NB4 (cell line): Measurements from ENCODE around the gene FKBP5.

Experiments used
- MYC ChIP-seq: IDR thresholded peaks from 2 replicates; pipeline ENCODE4 v1.6.1; 2011; ENCODE audit warnings: low read depth, low read length
- POLR2A ChIP-seq: IDR thresholded peaks from 2 replicates; pipeline ENCODE4 v1.6.1; 2011; ENCODE audit warnings: mild to moderate bottlenecking; ENCODE audit not compliant: insufficient read length; ENCODE audit errors: extremely low read depth
- TF ChIP-seq, protein P1 (sequence below): IDR thresholded peaks from one replicate; pipeline ENCODE4 v1.5.1; 2012; ENCODE audit warnings: low read depth, low read length
- TF ChIP-seq, protein P2 (sequence below): IDR thresholded peaks from 2 replicates; pipeline ENCODE4 v1.6.1; 2011; ENCODE audit warnings: low read depth, low read length

DNA sequence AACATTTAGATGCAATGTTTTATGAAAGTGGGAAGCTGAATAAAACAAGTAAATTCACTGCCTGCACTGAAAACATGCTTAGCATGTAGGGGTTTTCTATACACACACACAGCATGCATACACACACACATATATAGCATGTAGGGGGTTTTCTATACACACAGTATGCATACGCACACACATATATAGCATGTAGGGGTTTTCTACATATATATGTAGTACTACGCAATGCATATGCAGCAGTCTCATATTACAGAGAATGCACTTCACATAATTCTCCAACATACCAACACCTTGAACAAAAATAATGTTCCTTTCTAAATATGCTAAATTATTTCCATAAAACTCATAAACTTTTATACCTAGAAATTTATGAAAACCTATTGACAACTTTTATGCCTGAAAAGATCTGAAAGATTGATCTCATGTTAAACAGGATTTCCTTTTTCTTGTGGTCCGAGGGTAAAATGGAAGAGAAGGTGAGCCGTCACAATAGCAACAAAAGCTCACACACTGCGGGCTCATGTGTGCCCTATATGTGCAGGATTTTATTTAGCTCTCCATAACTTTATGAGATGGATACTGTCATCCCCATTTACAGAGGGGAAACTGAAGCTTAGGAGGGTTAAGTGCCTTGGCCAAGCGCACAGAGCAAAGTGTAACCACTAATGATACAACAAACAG is 94.1 kb downstream of the FKBP5 start:
- TF ChIP-seq POLR2A (no peak), MYC (no peak)
- TF ChIP-seq, protein P1, sequence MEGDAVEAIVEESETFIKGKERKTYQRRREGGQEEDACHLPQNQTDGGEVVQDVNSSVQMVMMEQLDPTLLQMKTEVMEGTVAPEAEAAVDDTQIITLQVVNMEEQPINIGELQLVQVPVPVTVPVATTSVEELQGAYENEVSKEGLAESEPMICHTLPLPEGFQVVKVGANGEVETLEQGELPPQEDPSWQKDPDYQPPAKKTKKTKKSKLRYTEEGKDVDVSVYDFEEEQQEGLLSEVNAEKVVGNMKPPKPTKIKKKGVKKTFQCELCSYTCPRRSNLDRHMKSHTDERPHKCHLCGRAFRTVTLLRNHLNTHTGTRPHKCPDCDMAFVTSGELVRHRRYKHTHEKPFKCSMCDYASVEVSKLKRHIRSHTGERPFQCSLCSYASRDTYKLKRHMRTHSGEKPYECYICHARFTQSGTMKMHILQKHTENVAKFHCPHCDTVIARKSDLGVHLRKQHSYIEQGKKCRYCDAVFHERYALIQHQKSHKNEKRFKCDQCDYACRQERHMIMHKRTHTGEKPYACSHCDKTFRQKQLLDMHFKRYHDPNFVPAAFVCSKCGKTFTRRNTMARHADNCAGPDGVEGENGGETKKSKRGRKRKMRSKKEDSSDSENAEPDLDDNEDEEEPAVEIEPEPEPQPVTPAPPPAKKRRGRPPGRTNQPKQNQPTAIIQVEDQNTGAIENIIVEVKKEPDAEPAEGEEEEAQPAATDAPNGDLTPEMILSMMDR, result no peak
- TF ChIP-seq, protein P2, sequence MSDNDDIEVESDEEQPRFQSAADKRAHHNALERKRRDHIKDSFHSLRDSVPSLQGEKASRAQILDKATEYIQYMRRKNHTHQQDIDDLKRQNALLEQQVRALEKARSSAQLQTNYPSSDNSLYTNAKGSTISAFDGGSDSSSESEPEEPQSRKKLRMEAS, result no peak
